H1 (cell line): ENCODE data around the gene SRGAP3.

Experiments
- BRCA1 ChIP-seq: IDR thresholded peaks from 2 replicates; pipeline ENCODE4 v1.6.1; 2012; ENCODE audit warnings: low read depth, low read length, improper control_type of control experiment
- CEBPB ChIP-seq: IDR thresholded peaks from 2 replicates; pipeline ENCODE4 v1.6.1; 2012; ENCODE audit warnings: low read depth, low read length
- CTCF ChIP-seq, 3 experiments: IDR thresholded peaks; 1 replicate in 2 of 3; 2 replicates in 1 of 3; pipeline versions ENCODE4 v1.5.1 to v1.6.1; 2011; ENCODE audit warnings: low read length in 3 of 3, mild to moderate bottlenecking in 3 of 3, inconsistent platforms in 2 of 3, low read depth in 1 of 3, moderate library complexity in 1 of 3; ENCODE audit not compliant: insufficient read depth in 1 of 3; ENCODE audit errors: control extremely low read depth in 1 of 3
- EZH2 ChIP-seq: fragments of 200-600 bp; sonication (generic); IDR thresholded peaks from 2 replicates; pipeline ENCODE4 v1.7.1; 2012; ENCODE audit warnings: low read depth, mild to moderate bottlenecking, moderate library complexity, low read length, inconsistent platforms; ENCODE audit not compliant: severe bottlenecking
- JUND ChIP-seq: IDR thresholded peaks from 2 replicates; pipeline ENCODE4 v1.6.1; 2011; ENCODE audit warnings: mild to moderate bottlenecking, improper control_type of control experiment, low read length
- POLR2A ChIP-seq, 2 experiments: IDR thresholded peaks; 1 replicate in 1 of 2; 2 replicates in 1 of 2; pipeline ENCODE4 v1.6.1; 2011; ENCODE audit warnings: low read depth in 2 of 2, low read length in 2 of 2, mild to moderate bottlenecking in 2 of 2; ENCODE audit errors: control extremely low read depth in 1 of 2
- SIN3A ChIP-seq, 2 experiments: IDR thresholded peaks in 1 of 2; conservative IDR thresholded peaks in 1 of 2; 2 replicates each; pipeline ENCODE4 v1.6.1; 2011 to 2012; ENCODE audit warnings: low read length in 2 of 2, improper control_type of control experiment in 1 of 2, low read depth in 1 of 2, mild to moderate bottlenecking in 1 of 2
- SP1 ChIP-seq: IDR thresholded peaks from 2 replicates; pipeline ENCODE4 v1.6.1; 2011; ENCODE audit warnings: low read depth, low read length
- USF2 ChIP-seq: IDR thresholded peaks from 2 replicates; pipeline ENCODE4 v1.6.1; 2011; ENCODE audit warnings: low read length, improper control_type of control experiment
- YY1 ChIP-seq: IDR thresholded peaks from 2 replicates; pipeline ENCODE4 v1.6.1; 2011; ENCODE audit warnings: low read depth, mild to moderate bottlenecking, low read length

GRCh38 chr3:9036404-9037131 is 212.9 kb downstream of the SRGAP3 start:
- TF ChIP-seq BRCA1: no peak
- TF ChIP-seq YY1: no peak
- TF ChIP-seq SIN3A (conservative IDR thresholded peaks at IDR 0.05 in 1 of 2, IDR thresholded peaks at IDR 0.05 in 1 of 2; ENCODE audit: low read depth in 1 of 2, low read length in 2 of 2): no peak
- no peak for TF ChIP-seq EZH2
- no peak for TF ChIP-seq CTCF (IDR thresholded peaks at IDR 0.05; ENCODE audit: control extremely low read depth in 1 of 3, insufficient read depth in 1 of 3, low read depth in 1 of 3, low read length in 3 of 3)
- TF ChIP-seq JUND: no peak
- TF ChIP-seq POLR2A (IDR thresholded peaks at IDR 0.05; ENCODE audit: control extremely low read depth in 1 of 2, low read depth in 2 of 2, low read length in 2 of 2): no peak
- no peak for TF ChIP-seq SP1
- TF ChIP-seq CEBPB: no peak
- TF ChIP-seq USF2: no peak
